HUES6 (cell line): ENCODE results near the gene USP31.

Source experiments
- H3K27ac ChIP-seq: 2 replicates; pipeline ENCODE4 v1.7.0; 2013; ENCODE audit warnings: low read depth, mild to moderate bottlenecking, low read length, inconsistent platforms
- H3K27me3 ChIP-seq: 2 replicates; pipeline ENCODE4 v1.6.1; 2013; ENCODE audit warnings: low read length; ENCODE audit not compliant: control insufficient read depth, insufficient read depth
- H3K36me3 ChIP-seq: 2 replicates; pipeline ENCODE4 v1.6.1; 2013; ENCODE audit warnings: low read length; ENCODE audit not compliant: control insufficient read depth, insufficient read depth
- H3K4me1 ChIP-seq: 2 replicates; pipeline ENCODE4 v1.6.1; 2013; ENCODE audit warnings: low read length; ENCODE audit not compliant: control insufficient read depth, insufficient read depth
- H3K4me3 ChIP-seq: 2 replicates; pipeline ENCODE4 v1.5.1; 2013; ENCODE audit warnings: low read depth, low read length
- H3K9ac ChIP-seq: one replicate; pipeline ENCODE4 v1.6.1; 2013; ENCODE audit warnings: mild to moderate bottlenecking, low read length
- H3K9me3 ChIP-seq: 2 replicates; pipeline ENCODE4 v1.6.1; 2013; ENCODE audit warnings: low read depth, low read length; ENCODE audit not compliant: control insufficient read depth, insufficient read depth

Gene USP31

GRCh38 chr16:23079675-23080301 lies 69.5 kb downstream of the USP31 start:
- Histone ChIP-seq H3K27ac (no peak overlapping the region), H3K36me3 (peaks cover 43% of the 10 kb centered on the region), H3K4me1 (peaks cover 9% of the 10 kb centered on the region), H3K9ac (no peak overlapping the region), H3K27me3 (no peaks in the 10 kb centered on the region), H3K4me3 (no peak overlapping the region), H3K9me3 (no peaks in the 10 kb centered on the region)

GRCh38 chr16:23074423-23074822 lies 74.8 kb downstream of the USP31 start:
- Histone ChIP-seq H3K27ac (no peak overlapping the region), H3K4me3 (no peak overlapping the region), H3K36me3 (peaks cover 44% of the 10 kb centered on the region)

GRCh38 chr16:23072769-23073549 lies 76.3 kb downstream of the USP31 start:
- H3K4me1 ChIP-seq, result no peaks in the 10 kb centered on the region
- peaks cover 53% of the 10 kb centered on the region for H3K36me3 ChIP-seq
- no peaks in the 10 kb centered on the region for H3K9me3 ChIP-seq
- no peak overlapping the region for H3K9ac ChIP-seq
- H3K27ac ChIP-seq, result no peak overlapping the region
- no peaks in the 10 kb centered on the region for H3K27me3 ChIP-seq
- no peak overlapping the region for H3K4me3 ChIP-seq

More at GRCh38 chr16:23074423-23074822, 74.8 kb downstream of the USP31 start:
- no peak overlapping the region for H3K9ac ChIP-seq
- no peaks in the 10 kb centered on the region for H3K27me3 ChIP-seq
- H3K9me3 ChIP-seq, result no peaks in the 10 kb centered on the region
- H3K4me1 ChIP-seq, result no peaks in the 10 kb centered on the region

- no peak overlapping the region for H3K27ac ChIP-seq
These were observed 77.1 kb downstream of the USP31 start for GRCh38 chr16:23072084-23072599.

GRCh38 chr16:23071196-23072083 lies 77.8 kb downstream of the USP31 start:
- Histone ChIP-seq H3K9me3 (no peaks in the 10 kb centered on the region), H3K4me1 (no peaks in the 10 kb centered on the region), H3K4me3 (no peak overlapping the region), H3K27ac (no peak overlapping the region), H3K27me3 (no peaks in the 10 kb centered on the region), H3K36me3 (peaks cover 66% of the 10 kb centered on the region), H3K9ac (no peak overlapping the region)

More at GRCh38 chr16:23072084-23072599, 77.1 kb downstream of the USP31 start:
- Histone ChIP-seq H3K27me3 (no peaks in the 10 kb centered on the region), H3K4me1 (no peaks in the 10 kb centered on the region), H3K4me3 (no peak overlapping the region), H3K9ac (no peak overlapping the region), H3K9me3 (no peaks in the 10 kb centered on the region), H3K36me3 (peaks cover 62% of the 10 kb centered on the region)

- no peaks in the 10 kb centered on the region for H3K9me3 ChIP-seq
- no peaks in the 10 kb centered on the region for H3K4me1 ChIP-seq
- H3K9ac ChIP-seq, result no peak overlapping the region
- peaks cover 66% of the 10 kb centered on the region for H3K36me3 ChIP-seq
- no peak overlapping the region for H3K4me3 ChIP-seq
- H3K27me3 ChIP-seq, result no peaks in the 10 kb centered on the region
- no peak overlapping the region for H3K27ac ChIP-seq
These were observed 79.4 kb downstream of the USP31 start for GRCh38 chr16:23069844-23070243.

- Histone ChIP-seq H3K36me3 (peaks cover 60% of the 10 kb centered on the region), H3K4me1 (no peaks in the 10 kb centered on the region), H3K27ac (no peak overlapping the region), H3K9me3 (no peaks in the 10 kb centered on the region), H3K9ac (no peak overlapping the region), H3K27me3 (no peaks in the 10 kb centered on the region), H3K4me3 (no peak overlapping the region)
These were observed 81.0 kb downstream of the USP31 start for GRCh38 chr16:23068079-23068736.

- Histone ChIP-seq H3K4me3 (no peak overlapping the region), H3K9me3 (no peaks in the 10 kb centered on the region), H3K9ac (no peak overlapping the region), H3K27me3 (no peaks in the 10 kb centered on the region), H3K27ac (no peak overlapping the region), H3K36me3 (peaks cover 45% of the 10 kb centered on the region), H3K4me1 (no peaks in the 10 kb centered on the region)
These were observed 82.6 kb downstream of the USP31 start for GRCh38 chr16:23066676-23067075.

- Histone ChIP-seq H3K36me3 (peaks cover 29% of the 10 kb centered on the region), H3K9me3 (no peaks in the 10 kb centered on the region), H3K4me1 (no peaks in the 10 kb centered on the region), H3K4me3 (no peak overlapping the region), H3K9ac (no peak overlapping the region), H3K27ac (no peak overlapping the region), H3K27me3 (no peaks in the 10 kb centered on the region)
These were observed 84.6 kb downstream of the USP31 start for GRCh38 chr16:23064639-23065038.

- Histone ChIP-seq H3K9me3 (no peaks in the 10 kb centered on the region), H3K4me1 (peaks cover 4% of the 10 kb centered on the region; the same call in 1 of the 2 replicates), H3K27ac (no peak overlapping the region)
These were observed 86.7 kb downstream of the USP31 start for GRCh38 chr16:23062524-23062923.

More at GRCh38 chr16:23062524-23062923, 86.7 kb downstream of the USP31 start:
- Histone ChIP-seq H3K27me3 (no peaks in the 10 kb centered on the region), H3K4me3 (no peak overlapping the region), H3K9ac (no peak overlapping the region), H3K36me3 (peaks cover 8% of the 10 kb centered on the region)
